ENCODE results near the gene SLC3A2. TPM values are rescaled to one million over a fixed set of nuclear protein-coding genes. Genes with fewer than 3 reads are reported as not detected.

The SLC3A2 gene
- total and polyA plus RNA-seq, 2 experiments from 2014 or later, result 335 to 456 TPM

GRCh38 chr11:62897311-62897710 is 16.6 kb downstream of the SLC3A2 start:
- no peak for DNase-seq (ENCODE audit: low spot score)
- no peaks in the 10 kb centered on the region for H4K20me1 ChIP-seq (ENCODE audit: insufficient read depth, poor library complexity, severe bottlenecking)
- H3K4me2 ChIP-seq, result no peak overlapping the region
- H3K27ac ChIP-seq, result no peak overlapping the region
- H2AFZ ChIP-seq, result no peak overlapping the region
- H3K27me3 ChIP-seq, result no peaks in the 10 kb centered on the region
- TF ChIP-seq EZH2phosphoT487 (IDR thresholded peaks at IDR 0.05; ENCODE audit: low read depth, severe bottlenecking, unreplicated experiment), result no peak
- no peak for TF ChIP-seq CTCF (IDR thresholded peaks at IDR 0.05; ENCODE audit: poor library complexity)
- TF ChIP-seq EZH2 (IDR thresholded peaks at IDR 0.05; ENCODE audit: borderline replicate concordance), result no peak
- no peaks in the 10 kb centered on the region for H3K9me3 ChIP-seq (ENCODE audit: low read depth)
- H3K4me1 ChIP-seq (ENCODE audit: insufficient read depth), result no peaks in the 10 kb centered on the region
- H3K36me3 ChIP-seq (replicated peaks; ENCODE audit: insufficient read depth, low read depth), result no peaks in the 10 kb centered on the region
- no peak overlapping the region for H3K4me3 ChIP-seq
- 33% methylated on average over 2 of the region's 2 CpGs for WGBS (ENCODE audit: low lambda C conversion rate, missing lambda C conversion rate)
- no peaks in the 10 kb centered on the region for H3K79me2 ChIP-seq
- H3K9me2 ChIP-seq (replicated peaks; ENCODE audit: insufficient read depth), result no peaks in the 10 kb centered on the region

DNA sequence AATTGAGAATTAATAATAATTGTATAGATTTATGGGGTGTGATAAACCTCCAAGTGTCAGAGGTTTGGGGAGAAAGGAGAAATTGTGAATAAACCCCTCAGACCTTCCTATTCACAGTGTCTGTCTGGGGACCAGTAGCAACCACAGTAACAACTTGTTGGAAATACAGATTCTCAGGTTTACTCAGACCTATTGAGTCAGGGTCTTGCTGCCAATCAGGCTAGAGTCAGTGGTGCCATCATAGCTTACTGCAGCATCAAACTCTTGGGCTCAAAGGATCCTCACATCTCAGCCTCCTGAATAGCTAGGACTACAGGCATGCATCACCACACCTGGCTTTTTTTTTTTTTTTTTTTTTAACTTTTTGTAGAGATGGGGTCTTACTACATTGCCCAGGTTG is 17.3 kb downstream of the SLC3A2 start:
- Histone ChIP-seq H3K36me3 (replicated peaks; ENCODE audit: insufficient read depth, low read depth) (no peaks in the 10 kb centered on the region), H3K27me3 (no peaks in the 10 kb centered on the region), H3K4me2 (no peak overlapping the region), H3K9me3 (ENCODE audit: low read depth) (no peaks in the 10 kb centered on the region), H3K9me2 (replicated peaks; ENCODE audit: insufficient read depth) (no peaks in the 10 kb centered on the region), H2AFZ (no peak overlapping the region), H3K79me2 (no peaks in the 10 kb centered on the region), H3K27ac (no peak overlapping the region), H4K20me1 (ENCODE audit: insufficient read depth, poor library complexity, severe bottlenecking) (no peaks in the 10 kb centered on the region), H3K4me3 (no peak overlapping the region), H3K4me1 (ENCODE audit: insufficient read depth) (no peaks in the 10 kb centered on the region)
- no peak for DNase-seq (ENCODE audit: low spot score)
- no peak for TF ChIP-seq CTCF (IDR thresholded peaks at IDR 0.05; ENCODE audit: poor library complexity)
- no peak for TF ChIP-seq EZH2phosphoT487 (IDR thresholded peaks at IDR 0.05; ENCODE audit: low read depth, severe bottlenecking, unreplicated experiment)

DNA sequence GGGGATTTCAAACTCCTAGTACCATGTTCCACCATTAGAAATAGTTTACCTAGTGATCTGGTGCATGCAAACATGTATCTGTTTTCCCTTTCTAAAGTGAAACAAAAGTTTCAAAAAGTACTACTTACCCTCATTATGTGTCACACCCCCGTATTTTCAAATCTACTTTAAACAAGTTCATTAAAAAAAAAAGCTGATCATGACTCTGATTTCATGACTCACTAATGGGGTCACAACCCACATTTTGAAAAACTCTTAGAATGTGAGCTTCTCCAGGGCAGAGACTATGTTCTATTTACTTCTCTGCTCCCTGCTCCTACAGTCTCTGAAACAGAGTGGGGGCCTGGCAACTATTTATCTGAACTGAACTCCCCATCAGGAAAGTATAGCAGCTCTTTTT is 22.2 kb downstream of the SLC3A2 start:
- Histone ChIP-seq H3K27me3 (no peaks in the 10 kb centered on the region), H3K36me3 (replicated peaks; ENCODE audit: insufficient read depth, low read depth) (no peaks in the 10 kb centered on the region), H2AFZ (no peak overlapping the region), H3K4me3 (no peak overlapping the region), H3K9me2 (replicated peaks; ENCODE audit: insufficient read depth) (no peaks in the 10 kb centered on the region), H3K27ac (no peak overlapping the region), H3K4me1 (ENCODE audit: insufficient read depth) (no peaks in the 10 kb centered on the region), H3K4me2 (no peak overlapping the region), H4K20me1 (ENCODE audit: insufficient read depth, poor library complexity, severe bottlenecking) (no peaks in the 10 kb centered on the region), H3K79me2 (no peaks in the 10 kb centered on the region), H3K9me3 (ENCODE audit: low read depth) (no peaks in the 10 kb centered on the region)
- 50% methylated on average over 1 of the region's 1 CpG for WGBS (ENCODE audit: low lambda C conversion rate, missing lambda C conversion rate)
- DNase-seq (ENCODE audit: low spot score), result no peak
- TF ChIP-seq EZH2phosphoT487 (IDR thresholded peaks at IDR 0.05; ENCODE audit: low read depth, severe bottlenecking, unreplicated experiment) (no peak), CTCF (IDR thresholded peaks at IDR 0.05; ENCODE audit: poor library complexity) (no peak), EZH2 (IDR thresholded peaks at IDR 0.05; ENCODE audit: borderline replicate concordance) (no peak)

DNA sequence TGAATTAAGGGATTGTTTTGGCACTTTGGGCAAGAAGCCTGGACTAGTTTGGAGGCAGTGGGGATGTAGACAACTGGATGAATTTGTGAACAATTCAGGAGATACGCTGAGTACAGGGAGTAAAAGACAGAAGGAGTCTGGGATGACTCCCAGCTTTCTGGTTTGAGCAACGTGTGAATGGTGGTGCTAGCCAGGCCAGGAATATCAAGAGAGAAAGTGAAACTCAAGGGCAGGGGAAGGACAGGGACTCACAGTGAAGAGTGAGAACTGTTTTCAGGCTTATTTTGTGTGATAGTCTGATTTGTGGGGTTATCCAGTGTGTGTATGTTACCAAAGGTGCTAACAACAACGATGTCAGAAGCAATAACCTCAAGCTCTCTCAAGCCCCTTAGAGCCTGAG is 24.6 kb downstream of the SLC3A2 start:
- Histone ChIP-seq H3K4me1 (ENCODE audit: insufficient read depth) (no peaks in the 10 kb centered on the region), H3K36me3 (replicated peaks; ENCODE audit: insufficient read depth, low read depth) (no peaks in the 10 kb centered on the region), H3K4me2 (no peak overlapping the region), H3K9me2 (replicated peaks; ENCODE audit: insufficient read depth) (no peaks in the 10 kb centered on the region), H4K20me1 (ENCODE audit: insufficient read depth, poor library complexity, severe bottlenecking) (no peaks in the 10 kb centered on the region), H2AFZ (no peak overlapping the region), H3K27ac (no peak overlapping the region), H3K4me3 (no peak overlapping the region), H3K79me2 (no peaks in the 10 kb centered on the region), H3K9me3 (ENCODE audit: low read depth) (no peaks in the 10 kb centered on the region), H3K27me3 (no peaks in the 10 kb centered on the region)
- TF ChIP-seq EZH2 (IDR thresholded peaks at IDR 0.05; ENCODE audit: borderline replicate concordance) (no peak), EZH2phosphoT487 (IDR thresholded peaks at IDR 0.05; ENCODE audit: low read depth, severe bottlenecking, unreplicated experiment) (no peak), CTCF (IDR thresholded peaks at IDR 0.05; ENCODE audit: poor library complexity) (no peak)
- no peak for DNase-seq (ENCODE audit: low spot score)
- 50% methylated on average over 3 of the region's 3 CpGs for WGBS (ENCODE audit: low lambda C conversion rate, missing lambda C conversion rate)
